ENCODE measurements around the gene HMGXB4. TPM values are rescaled to one million over a fixed set of nuclear protein-coding genes. Genes with fewer than 3 reads are reported as not detected.

HMGXB4 gene
- total RNA-seq, 1 donor, result 19.2 TPM

GRCh38 chr22:35333220-35333619 is 75.9 kb downstream of the HMGXB4 start:
- H3K4me1 ChIP-seq (ENCODE audit: insufficient read depth, low read length), result peaks cover 7% of the 10 kb centered on the region
- no peaks in the 10 kb centered on the region for H3K9me3 ChIP-seq (ENCODE audit: low read depth, low read length)
- no peak overlapping the region for H3K4me3 ChIP-seq (ENCODE audit: insufficient read depth, low read length)
- no peaks in the 10 kb centered on the region for H3K79me2 ChIP-seq (ENCODE audit: insufficient read depth, low read length)
- peaks cover 4% of the 10 kb centered on the region for H4K20me1 ChIP-seq (ENCODE audit: insufficient read depth, low read length)
- DNase-seq (ENCODE audit: insufficient read length, low spot score, missing footprints), result no peak
- H2AFZ ChIP-seq (ENCODE audit: low read length), result no peak overlapping the region
- H3K27ac ChIP-seq (ENCODE audit: low read depth, low read length), result no peak overlapping the region
- TF ChIP-seq, protein P1, sequence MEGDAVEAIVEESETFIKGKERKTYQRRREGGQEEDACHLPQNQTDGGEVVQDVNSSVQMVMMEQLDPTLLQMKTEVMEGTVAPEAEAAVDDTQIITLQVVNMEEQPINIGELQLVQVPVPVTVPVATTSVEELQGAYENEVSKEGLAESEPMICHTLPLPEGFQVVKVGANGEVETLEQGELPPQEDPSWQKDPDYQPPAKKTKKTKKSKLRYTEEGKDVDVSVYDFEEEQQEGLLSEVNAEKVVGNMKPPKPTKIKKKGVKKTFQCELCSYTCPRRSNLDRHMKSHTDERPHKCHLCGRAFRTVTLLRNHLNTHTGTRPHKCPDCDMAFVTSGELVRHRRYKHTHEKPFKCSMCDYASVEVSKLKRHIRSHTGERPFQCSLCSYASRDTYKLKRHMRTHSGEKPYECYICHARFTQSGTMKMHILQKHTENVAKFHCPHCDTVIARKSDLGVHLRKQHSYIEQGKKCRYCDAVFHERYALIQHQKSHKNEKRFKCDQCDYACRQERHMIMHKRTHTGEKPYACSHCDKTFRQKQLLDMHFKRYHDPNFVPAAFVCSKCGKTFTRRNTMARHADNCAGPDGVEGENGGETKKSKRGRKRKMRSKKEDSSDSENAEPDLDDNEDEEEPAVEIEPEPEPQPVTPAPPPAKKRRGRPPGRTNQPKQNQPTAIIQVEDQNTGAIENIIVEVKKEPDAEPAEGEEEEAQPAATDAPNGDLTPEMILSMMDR (IDR thresholded peaks at IDR 0.05; ENCODE audit: extremely low read depth, low read depth, low read length), result no peak
- no peak overlapping the region for H3K4me2 ChIP-seq (ENCODE audit: insufficient read depth, low read length)
- H3K36me3 ChIP-seq (ENCODE audit: insufficient read depth, low read length), result peaks cover 83% of the 10 kb centered on the region
- H3K27me3 ChIP-seq (ENCODE audit: insufficient read depth, low read length), result no peaks in the 10 kb centered on the region

- H3K4me1 ChIP-seq (ENCODE audit: insufficient read depth, low read length), result peaks cover 7% of the 10 kb centered on the region
- H2AFZ ChIP-seq (ENCODE audit: low read length), result no peak overlapping the region
- peaks cover 4% of the 10 kb centered on the region for H4K20me1 ChIP-seq (ENCODE audit: insufficient read depth, low read length)
- H3K27me3 ChIP-seq (ENCODE audit: insufficient read depth, low read length), result no peaks in the 10 kb centered on the region
- no peak overlapping the region for H3K4me3 ChIP-seq (ENCODE audit: insufficient read depth, low read length)
- H3K27ac ChIP-seq (ENCODE audit: low read depth, low read length), result no peak overlapping the region
- no peaks in the 10 kb centered on the region for H3K79me2 ChIP-seq (ENCODE audit: insufficient read depth, low read length)
- H3K36me3 ChIP-seq (ENCODE audit: insufficient read depth, low read length), result peaks cover 84% of the 10 kb centered on the region
- no peaks in the 10 kb centered on the region for H3K9me3 ChIP-seq (ENCODE audit: low read depth, low read length)
- H3K4me2 ChIP-seq (ENCODE audit: insufficient read depth, low read length), result no peak overlapping the region
- no peak for DNase-seq (ENCODE audit: insufficient read length, low spot score, missing footprints)
- TF ChIP-seq, protein P1 (IDR thresholded peaks at IDR 0.05; ENCODE audit: extremely low read depth, low read depth, low read length), result no peak
Observed at GRCh38 chr22:35334004-35334403, 76.7 kb downstream of the HMGXB4 start.

GRCh38 chr22:35335468-35335867 is 78.2 kb downstream of the HMGXB4 start:
- Histone ChIP-seq H3K79me2 (ENCODE audit: insufficient read depth, low read length) (no peaks in the 10 kb centered on the region), H3K9me3 (ENCODE audit: low read depth, low read length) (no peaks in the 10 kb centered on the region), H4K20me1 (ENCODE audit: insufficient read depth, low read length) (peaks cover 8% of the 10 kb centered on the region), H3K4me1 (ENCODE audit: insufficient read depth, low read length) (peaks cover 4% of the 10 kb centered on the region), H3K27ac (ENCODE audit: low read depth, low read length) (no peak overlapping the region), H3K4me3 (ENCODE audit: insufficient read depth, low read length) (no peak overlapping the region), H3K27me3 (ENCODE audit: insufficient read depth, low read length) (no peaks in the 10 kb centered on the region), H3K4me2 (ENCODE audit: insufficient read depth, low read length) (no peak overlapping the region), H3K36me3 (ENCODE audit: insufficient read depth, low read length) (peaks cover 85% of the 10 kb centered on the region), H2AFZ (ENCODE audit: low read length) (no peak overlapping the region)
- DNase-seq (ENCODE audit: insufficient read length, low spot score, missing footprints), result peak; percentile 32
- TF ChIP-seq, protein P1 (IDR thresholded peaks at IDR 0.05; ENCODE audit: extremely low read depth, low read depth, low read length), result no peak

GRCh38 chr22:35335936-35336781 is 78.9 kb downstream of the HMGXB4 start:
- Histone ChIP-seq H3K79me2 (ENCODE audit: insufficient read depth, low read length) (no peaks in the 10 kb centered on the region), H3K36me3 (ENCODE audit: insufficient read depth, low read length) (peaks cover 85% of the 10 kb centered on the region), H4K20me1 (ENCODE audit: insufficient read depth, low read length) (peaks cover 8% of the 10 kb centered on the region), H3K27ac (ENCODE audit: low read depth, low read length) (no peak overlapping the region), H2AFZ (ENCODE audit: low read length) (no peak overlapping the region), H3K4me2 (ENCODE audit: insufficient read depth, low read length) (no peak overlapping the region), H3K27me3 (ENCODE audit: insufficient read depth, low read length) (no peaks in the 10 kb centered on the region), H3K9me3 (ENCODE audit: low read depth, low read length) (no peaks in the 10 kb centered on the region), H3K4me1 (ENCODE audit: insufficient read depth, low read length) (no peaks in the 10 kb centered on the region), H3K4me3 (ENCODE audit: insufficient read depth, low read length) (no peak overlapping the region)
- DNase-seq (ENCODE audit: insufficient read length, low spot score, missing footprints), result no peak
- TF ChIP-seq, protein P1 (IDR thresholded peaks at IDR 0.05; ENCODE audit: extremely low read depth, low read depth, low read length), result no peak
